Activated CD4-positive, alpha-beta T cell treated with anti-CD3 and anti-CD28 coated beads, Interleukin-2, amount 10 ng/mL, durations not matched to agents 7 days and 5 days (primary cell): ENCODE measurements around the gene CACNA1C. TPM values are rescaled to one million over a fixed set of nuclear protein-coding genes. Genes with fewer than 3 reads are reported as not detected.
"Not testable (repeated sequence)": the region's sequence is repeated elsewhere in the genome, so short reads cannot be mapped to it uniquely, and the experiment has no call there.

Experiments used
- CTCF ChIA-PET: fragments of 350-600 bp; sonication (Branson Sonifier 250); formaldehyde crosslinking; loops from one replicate; lab custom pipeline; 2021; ENCODE audit warnings: antibody characterized with exemption; lab: Charles Lee
- POLR2A ChIA-PET: fragments of 350-600 bp; sonication (Branson Sonifier 250); formaldehyde crosslinking; loops from one replicate; lab custom pipeline; 2021; ENCODE audit warnings: antibody characterized with exemption; lab: Charles Lee
- DNase-seq: peaks from one replicate; pipeline ENCODE4 v3.0.0-alpha.2; 2020
- H3K27ac Mint-ChIP-seq: one replicate; pipeline ENCODE4 v1.8.0; 2021; ENCODE audit warnings: mild to moderate bottlenecking, moderate library complexity, mixed read lengths
- H3K27me3 Mint-ChIP-seq: one replicate; pipeline ENCODE4 v1.8.0; 2021; ENCODE audit warnings: mixed read lengths
- H3K36me3 Mint-ChIP-seq: one replicate; pipeline ENCODE4 v1.8.0; 2021; ENCODE audit warnings: low read depth, mixed read lengths
- H3K4me1 Mint-ChIP-seq: one replicate; pipeline ENCODE4 v1.8.0; 2021; ENCODE audit warnings: mixed read lengths
- H3K4me3 Mint-ChIP-seq: one replicate; pipeline ENCODE4 v1.8.0; 2021; ENCODE audit warnings: mild to moderate bottlenecking, moderate library complexity, mixed read lengths
- H3K9me3 Mint-ChIP-seq: one replicate; pipeline ENCODE4 v1.8.0; 2021; ENCODE audit warnings: mixed read lengths
- total RNA-seq, 2 experiments: library from RNA; stranded (reverse); gene quantifications; one replicate each; pipeline ENCODE4 v1.2.3, GENCODE V29; 2021

The CACNA1C gene
- total RNA-seq, 2 experiments from 2014 or later: 0.12 to 0.15 TPM

- H3K27me3 Mint-ChIP-seq: peaks cover 18% of the 10 kb centered on the region
- no peaks in the 10 kb centered on the region for H3K36me3 Mint-ChIP-seq
- H3K4me1 Mint-ChIP-seq: peaks cover 16% of the 10 kb centered on the region
- no peaks in the 10 kb centered on the region for H3K9me3 Mint-ChIP-seq
- CTCF ChIA-PET: no interaction called here
- POLR2A ChIA-PET: interaction anchor here (0.6 kb wide), 1 partner anchor 43 kb away, joined by 5 read pairs; no protein-coding TSS in a partner anchor
- H3K4me3 Mint-ChIP-seq: no peak overlapping the region
- no peak overlapping the region for H3K27ac Mint-ChIP-seq
- no peak for DNase-seq
Measured at GRCh38 chr12:2733493-2734355, 680.9 kb downstream of the CACNA1C start.

- Mint-ChIP-seq H3K27me3 (peaks cover 10% of the 10 kb centered on the region), H3K4me1 (peaks cover 22% of the 10 kb centered on the region), H3K36me3 (no peaks in the 10 kb centered on the region), H3K4me3 (no peak overlapping the region), H3K9me3 (no peaks in the 10 kb centered on the region), H3K27ac (no peak overlapping the region)
- no peak for DNase-seq
- CTCF ChIA-PET: no interaction called here
- POLR2A ChIA-PET: no interaction called here
Measured at GRCh38 chr12:2735432-2735831, 682.6 kb downstream of the CACNA1C start.

DNA sequence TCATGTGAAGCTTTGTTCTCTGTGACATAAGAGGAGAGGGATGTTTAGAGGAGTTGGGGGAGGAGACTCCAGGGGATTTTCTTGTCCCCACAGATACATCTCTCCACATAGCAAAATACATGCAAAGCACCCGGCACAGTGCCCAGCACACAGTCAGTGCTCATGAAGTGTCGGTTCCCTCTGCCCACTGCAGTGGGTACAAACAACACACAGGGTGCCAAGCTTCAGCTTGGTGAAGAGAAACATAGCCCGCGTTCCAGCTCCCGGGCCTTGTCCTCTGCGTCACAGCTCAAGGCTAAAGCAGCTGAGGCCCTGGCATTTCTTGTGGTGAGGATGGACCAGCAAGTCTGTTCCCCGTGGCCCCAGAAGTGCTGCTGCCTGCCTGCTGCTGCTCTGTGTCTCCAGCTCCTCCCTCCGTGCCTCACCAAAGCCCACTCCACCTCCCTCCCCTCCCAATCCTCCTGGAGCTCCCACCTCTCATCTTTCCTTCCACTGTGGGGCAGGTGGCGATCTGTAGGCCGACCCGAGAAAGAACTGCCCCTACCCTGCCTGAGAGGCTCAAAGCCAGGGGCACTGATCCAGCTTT is 685.0 kb downstream of the CACNA1C start:
- Mint-ChIP-seq H3K4me3 (no peak overlapping the region), H3K4me1 (peaks cover 11% of the 10 kb centered on the region), H3K27me3 (peaks cover 1% of the 10 kb centered on the region), H3K9me3 (no peaks in the 10 kb centered on the region), H3K36me3 (no peaks in the 10 kb centered on the region), H3K27ac (no peak overlapping the region)
- POLR2A ChIA-PET: no interaction called here
- no peak for DNase-seq
- CTCF ChIA-PET: no interaction called here

DNA sequence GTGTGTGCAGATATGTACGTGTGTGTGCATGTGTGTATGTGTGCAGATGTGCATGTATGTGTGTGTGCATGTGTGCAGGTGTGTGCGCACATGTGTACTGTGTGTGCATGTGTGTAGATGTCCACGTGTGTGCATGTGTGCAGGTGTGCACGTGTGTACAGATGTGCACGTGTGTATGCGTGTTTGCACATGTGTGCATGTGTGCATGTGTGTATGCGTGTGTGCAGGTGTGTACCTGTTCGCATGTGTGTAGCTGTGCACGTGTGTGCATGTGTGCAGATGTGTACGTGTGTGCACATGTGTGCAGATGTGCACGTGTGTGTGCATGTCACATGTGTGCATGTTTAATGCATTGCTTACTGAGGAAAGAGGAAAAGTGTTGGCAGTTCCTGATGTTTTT is 686.3 kb downstream of the CACNA1C start:
- H3K4me1 Mint-ChIP-seq: peaks cover 5% of the 10 kb centered on the region
- H3K27ac Mint-ChIP-seq: no peak overlapping the region
- H3K36me3 Mint-ChIP-seq: no peaks in the 10 kb centered on the region
- DNase-seq: no peak
- ChIA-PET POLR2A (no interaction called here), CTCF (no interaction called here)
- no peaks in the 10 kb centered on the region for H3K9me3 Mint-ChIP-seq
- H3K27me3 Mint-ChIP-seq: no peaks in the 10 kb centered on the region
- H3K4me3 Mint-ChIP-seq: no peak overlapping the region

- ChIA-PET POLR2A (no interaction called here), CTCF (interaction anchor here (0.7 kb wide), 1 partner anchor 11 kb away, joined by 3 read pairs; no protein-coding TSS in a partner anchor)
- Mint-ChIP-seq H3K9me3 (no peaks in the 10 kb centered on the region), H3K36me3 (no peaks in the 10 kb centered on the region), H3K4me3 (no peak overlapping the region), H3K27ac (no peak overlapping the region), H3K27me3 (peaks cover 3% of the 10 kb centered on the region), H3K4me1 (peaks cover 5% of the 10 kb centered on the region)
- no peak for DNase-seq
Measured at GRCh38 chr12:2739832-2740641, 687.2 kb downstream of the CACNA1C start.

DNA sequence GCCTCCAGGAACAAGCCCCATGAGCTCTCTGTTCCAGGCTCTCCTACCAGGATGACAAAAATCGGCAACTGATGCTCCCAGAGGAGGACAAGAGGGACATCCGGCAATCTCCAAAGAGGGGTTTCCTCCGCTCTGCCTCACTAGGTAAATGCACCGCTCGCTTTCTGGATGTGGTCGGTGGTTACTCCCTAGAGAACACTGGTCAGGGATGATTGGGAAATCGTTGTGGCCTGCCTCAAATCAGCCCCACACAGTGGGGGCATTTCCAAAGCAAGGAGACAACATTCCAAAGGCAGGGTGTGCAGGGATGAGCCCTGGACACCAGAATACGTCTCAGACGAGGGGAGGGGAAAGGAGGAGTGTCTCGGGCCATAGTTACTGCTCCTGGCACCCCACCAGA is 689.2 kb downstream of the CACNA1C start:
- H3K4me1 Mint-ChIP-seq, H3K36me3 Mint-ChIP-seq, H3K27me3 Mint-ChIP-seq, DNase-seq, H3K27ac Mint-ChIP-seq, H3K9me3 Mint-ChIP-seq, H3K4me3 Mint-ChIP-seq, POLR2A ChIA-PET: not testable (repeated sequence)
- CTCF ChIA-PET: interaction anchor here (1.2 kb wide), 1 partner anchor 23 kb away, joined by 4 read pairs; no protein-coding TSS in a partner anchor

DNA sequence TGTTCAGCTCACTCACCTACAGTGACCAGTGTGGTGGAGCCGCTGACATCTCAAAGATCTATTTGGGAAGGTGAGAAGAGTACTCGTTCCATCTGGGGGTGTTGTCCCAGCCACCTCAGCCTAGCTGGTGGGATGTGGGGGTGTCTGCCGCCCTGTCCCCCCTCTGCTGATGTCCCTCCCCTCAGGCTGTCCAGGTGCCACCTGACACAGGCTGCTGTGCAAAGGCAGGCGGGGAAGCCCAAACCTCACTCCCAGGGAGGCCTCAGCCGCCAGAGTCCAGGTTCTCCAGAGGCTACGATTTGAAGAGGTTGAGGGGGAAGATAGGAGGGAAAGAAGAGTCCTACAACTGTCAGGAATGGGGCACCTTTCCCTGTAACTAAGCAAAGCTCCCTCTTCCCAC is 690.7 kb downstream of the CACNA1C start:
- H3K4me3 Mint-ChIP-seq: no peak overlapping the region
- H3K9me3 Mint-ChIP-seq: no peaks in the 10 kb centered on the region
- ChIA-PET POLR2A (no interaction called here), CTCF (no interaction called here)
- H3K36me3 Mint-ChIP-seq: no peaks in the 10 kb centered on the region
- no peak for DNase-seq
- peaks cover 18% of the 10 kb centered on the region for H3K27me3 Mint-ChIP-seq
- H3K4me1 Mint-ChIP-seq: peaks cover 5% of the 10 kb centered on the region
- H3K27ac Mint-ChIP-seq: no peak overlapping the region

DNA sequence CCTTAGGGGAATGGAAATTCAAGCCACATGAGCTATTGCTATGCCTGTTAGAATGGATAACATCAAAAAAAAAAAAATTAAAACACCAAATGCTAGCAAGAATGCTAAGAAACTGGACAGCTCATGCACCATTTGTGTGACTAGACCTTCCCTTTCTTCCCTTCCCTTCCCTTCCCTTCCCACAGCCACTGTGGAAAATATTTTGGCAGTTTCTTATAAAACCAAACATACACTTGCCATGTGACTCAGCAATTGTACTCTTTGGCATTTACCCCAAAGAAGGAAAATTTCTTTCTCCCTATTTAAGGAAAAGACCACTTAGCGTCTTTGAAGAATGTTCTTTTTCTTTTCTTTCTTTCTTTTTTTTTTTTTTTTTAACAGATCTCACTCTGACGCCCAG is 692.9 kb downstream of the CACNA1C start:
- H3K27me3 Mint-ChIP-seq: peaks cover 18% of the 10 kb centered on the region
- DNase-seq: no peak
- H3K36me3 Mint-ChIP-seq: no peaks in the 10 kb centered on the region
- H3K4me1 Mint-ChIP-seq: no peaks in the 10 kb centered on the region
- POLR2A ChIA-PET: no interaction called here
- no peaks in the 10 kb centered on the region for H3K9me3 Mint-ChIP-seq
- no peak overlapping the region for H3K27ac Mint-ChIP-seq
- CTCF ChIA-PET: interaction anchor here (0.6 kb wide), 1 partner anchor 581 kb away, joined by 5 read pairs; no protein-coding TSS in a partner anchor
- H3K4me3 Mint-ChIP-seq: no peak overlapping the region

Other genes with a start within 250 kb of the CACNA1C start
- not detected for gene LRTM2, start 232.4 kb upstream of the CACNA1C start, total RNA-seq
- 10 to 100 TPM; 12.9 to 16.4 TPM for gene CACNA2D4, start 134.3 kb upstream of the CACNA1C start, total RNA-seq
- 10 to 100 TPM; 14.9 to 17.5 TPM for gene DCP1B, start 48.5 kb upstream of the CACNA1C start, total RNA-seq